Endometrium (tissue), 2 donors: ENCODE measurements around the gene TBCA.
"Not testable (repeated sequence)": the region's sequence is repeated elsewhere in the genome, so short reads cannot be mapped to it uniquely, and the experiment has no call there.

Source experiments
- FAIRE-seq: peaks from 2 replicates; lab custom pipeline; 2012; peaks lifted over from hg19 to GRCh38; lab: Jason Lieb, UNC
- donor health status: control.
- donor health status: control.

Gene TBCA

GRCh38 chr5:77772729-77773128, 3.4 kb downstream of the TBCA start:
- no peak for FAIRE-seq

- FAIRE-seq: no peak
These were observed 4.7 kb downstream of the TBCA start for GRCh38 chr5:77771452-77771851.

- no peak for FAIRE-seq
These were observed 5.7 kb downstream of the TBCA start for GRCh38 chr5:77770293-77771005.

DNA sequence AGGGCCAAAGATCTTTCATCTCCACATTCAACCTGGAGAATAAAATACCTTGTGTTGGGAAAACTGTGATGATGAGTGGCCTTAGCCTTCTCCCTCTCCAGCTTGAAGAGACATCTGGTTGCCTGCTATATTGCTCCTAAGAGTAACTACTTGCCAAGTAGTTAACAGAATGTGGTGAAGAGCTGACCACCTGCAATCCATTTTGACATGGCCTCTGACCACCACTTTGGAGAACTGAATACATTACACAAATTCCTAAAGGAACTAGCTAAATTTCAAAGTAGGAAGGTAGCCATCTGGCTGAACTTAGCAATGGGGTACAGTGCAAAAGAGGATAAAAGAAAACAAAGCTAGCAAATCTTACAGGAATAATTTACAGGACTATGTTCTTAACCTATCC, 7.2 kb downstream of the TBCA start:
- FAIRE-seq: no peak

- no peak for FAIRE-seq
These were observed 8.8 kb downstream of the TBCA start for GRCh38 chr5:77767301-77767700.

GRCh38 chr5:77761606-77762005, 14.5 kb downstream of the TBCA start:
- peak; percentile 89 for FAIRE-seq

DNA sequence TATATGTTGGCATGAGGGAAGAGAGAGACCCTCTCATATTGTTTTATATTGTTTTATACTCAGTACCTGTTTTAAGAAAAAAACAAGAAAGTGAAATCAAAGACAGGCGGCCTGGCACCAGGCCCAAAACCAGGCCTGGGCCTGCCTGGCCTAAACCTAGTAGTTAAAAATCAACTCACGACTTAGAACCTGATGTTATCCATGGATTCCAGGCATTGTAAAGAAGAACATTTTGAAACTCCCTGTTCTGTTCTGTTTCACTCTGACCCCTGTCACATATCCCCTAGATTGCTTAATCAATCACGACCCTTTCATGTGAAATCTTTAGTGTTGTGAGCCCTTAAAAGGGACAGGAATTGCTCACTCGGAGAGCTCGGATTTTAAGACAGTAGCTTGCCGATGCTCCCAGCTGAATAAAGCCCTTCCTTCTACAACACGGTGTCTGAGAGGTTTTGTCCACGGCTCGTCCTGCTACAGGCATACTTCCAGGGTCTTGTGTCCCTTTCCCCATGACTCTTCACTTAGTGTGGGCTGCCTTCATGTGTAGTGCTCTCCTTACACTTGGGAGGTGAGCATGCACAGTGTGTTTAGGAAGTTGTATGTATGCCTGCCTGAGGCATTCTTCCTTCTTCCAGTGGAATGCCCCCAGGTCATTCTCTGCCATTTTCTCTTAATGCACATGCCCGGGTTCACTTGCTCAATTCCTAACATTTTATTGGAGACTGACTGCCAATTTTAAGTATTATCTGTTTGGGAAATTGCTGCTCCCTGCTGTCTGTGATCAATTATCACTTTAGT, 17.8 kb downstream of the TBCA start:
- no peak for FAIRE-seq

DNA sequence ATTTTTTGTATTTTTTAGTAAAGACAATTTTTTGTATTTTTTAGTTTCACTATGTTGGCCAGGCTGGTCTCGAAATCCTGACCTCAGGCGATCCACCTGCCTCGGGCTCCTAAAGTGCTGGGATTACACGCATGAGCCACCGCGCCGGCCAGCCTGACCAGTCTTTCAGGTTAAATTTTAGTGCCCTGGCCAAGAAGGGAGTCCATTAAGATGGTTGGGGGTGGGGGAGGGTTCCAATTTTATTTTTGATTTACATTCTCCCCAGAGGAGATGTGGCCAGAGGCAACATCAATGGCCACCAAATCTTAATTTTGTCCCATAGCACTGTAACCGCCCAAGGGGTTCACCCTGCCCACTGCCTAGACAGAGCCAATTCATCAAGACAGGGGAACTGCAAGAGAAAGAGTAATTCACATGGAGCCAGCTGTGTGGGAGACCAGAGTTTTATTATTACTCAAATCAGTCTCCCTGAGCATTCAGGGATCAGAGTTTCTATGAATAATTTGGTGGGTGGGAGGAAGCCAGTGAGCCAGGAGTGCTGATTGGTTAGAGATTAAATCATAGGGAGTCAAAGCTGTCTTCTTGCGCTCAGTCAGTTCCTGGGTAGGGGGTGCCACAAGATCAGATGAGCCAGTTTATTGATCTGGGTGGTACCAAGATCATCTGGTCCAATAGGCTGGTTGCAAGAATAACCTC, 24.7 kb downstream of the TBCA start:
- no peak for FAIRE-seq

DNA sequence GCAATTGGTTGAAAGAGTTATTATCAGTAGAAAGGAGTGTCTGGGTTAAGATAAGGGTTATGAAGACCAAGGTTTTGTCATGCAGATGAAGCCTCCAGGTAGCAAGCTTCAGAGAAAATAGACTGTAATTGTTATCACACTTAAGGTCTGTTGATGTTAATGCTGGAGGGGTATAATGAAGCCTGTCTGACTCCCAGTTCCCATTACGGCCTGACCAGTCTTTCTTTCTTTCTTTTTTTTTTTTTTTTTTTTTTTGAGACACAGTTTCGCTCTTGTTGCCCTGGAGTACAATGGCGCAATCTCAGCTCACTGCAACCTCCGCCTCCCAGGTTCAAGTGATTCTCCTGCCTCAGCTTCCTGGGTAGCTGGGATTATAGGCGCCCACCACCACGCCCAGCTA, 25.2 kb downstream of the TBCA start:
- not testable (repeated sequence) for FAIRE-seq

DNA sequence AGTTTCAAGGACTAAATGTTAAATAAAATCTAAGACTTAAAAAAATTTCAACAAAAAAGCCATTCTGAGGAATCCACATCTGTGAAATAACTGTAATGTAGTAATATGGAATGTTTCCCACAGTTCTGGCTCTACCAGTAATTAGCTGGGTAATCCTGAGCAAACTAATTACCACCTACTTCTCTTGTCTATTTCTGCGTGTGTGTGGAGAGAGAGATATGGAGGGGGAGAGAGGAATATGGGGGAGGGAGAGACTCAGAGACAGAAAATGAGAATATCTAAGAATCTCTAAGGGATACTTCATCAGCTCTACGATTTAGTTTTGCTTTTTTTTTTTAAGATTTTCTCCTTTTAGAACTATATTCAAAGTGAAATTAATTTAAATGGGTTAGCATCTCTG, 28.0 kb downstream of the TBCA start:
- no peak for FAIRE-seq

DNA sequence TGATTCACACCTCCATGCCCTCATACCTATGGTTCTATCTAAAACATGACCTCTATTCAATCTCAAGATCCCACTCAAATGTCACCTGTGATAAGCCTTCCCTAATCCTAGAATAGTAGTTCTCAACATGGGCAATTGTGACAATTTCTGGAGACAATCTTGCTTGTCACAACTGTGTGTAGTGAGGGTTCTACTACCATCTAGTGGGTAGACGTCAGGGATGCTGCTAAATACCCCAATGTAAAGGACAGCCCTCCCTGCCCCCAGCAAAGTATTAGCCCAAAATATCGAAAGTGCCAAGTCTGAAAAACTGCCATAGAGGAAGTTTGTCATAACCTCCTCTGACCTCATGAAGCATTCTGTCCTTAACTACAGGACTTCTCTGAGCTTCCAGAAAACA, 32.0 kb downstream of the TBCA start:
- no peak for FAIRE-seq

DNA sequence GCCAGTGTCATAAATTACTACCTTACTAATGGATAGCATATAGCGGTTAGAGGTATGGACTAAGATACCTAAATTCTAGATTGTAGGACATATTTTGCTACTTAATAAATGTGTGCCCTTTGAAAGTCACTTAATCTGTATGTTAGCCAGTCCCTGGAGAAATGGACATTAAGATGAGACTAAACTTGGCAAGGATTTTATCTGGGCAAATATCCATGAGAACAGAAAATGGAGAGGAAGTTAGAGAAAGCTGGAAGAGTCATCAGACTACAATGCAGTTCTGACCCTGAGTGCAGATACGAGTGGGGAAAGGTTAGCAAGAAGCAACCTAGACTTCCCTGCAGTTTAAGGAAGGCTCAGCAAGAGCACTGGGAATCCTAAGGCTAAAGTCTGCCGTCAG, 33.0 kb downstream of the TBCA start:
- no peak for FAIRE-seq

GRCh38 chr5:77741608-77742007, 34.5 kb downstream of the TBCA start:
- no peak for FAIRE-seq

DNA sequence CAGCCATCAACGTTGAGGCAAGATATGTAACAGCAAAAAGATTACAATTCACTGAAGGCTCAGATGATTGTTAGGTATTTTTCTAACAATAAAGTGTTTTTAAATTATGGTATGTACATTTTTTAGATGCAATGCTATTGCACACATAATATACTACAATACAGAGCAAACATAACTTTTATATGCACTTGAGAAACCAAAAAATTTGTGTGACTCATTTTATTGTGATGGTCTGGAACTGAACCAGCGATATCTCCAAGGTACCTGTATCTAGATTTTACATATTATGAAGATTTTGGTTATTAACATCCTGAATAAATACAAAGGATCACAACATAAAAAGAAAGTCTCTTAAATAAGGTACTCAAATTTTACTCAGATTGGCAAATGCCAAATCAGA, 41.3 kb downstream of the TBCA start:
- no peak for FAIRE-seq

DNA sequence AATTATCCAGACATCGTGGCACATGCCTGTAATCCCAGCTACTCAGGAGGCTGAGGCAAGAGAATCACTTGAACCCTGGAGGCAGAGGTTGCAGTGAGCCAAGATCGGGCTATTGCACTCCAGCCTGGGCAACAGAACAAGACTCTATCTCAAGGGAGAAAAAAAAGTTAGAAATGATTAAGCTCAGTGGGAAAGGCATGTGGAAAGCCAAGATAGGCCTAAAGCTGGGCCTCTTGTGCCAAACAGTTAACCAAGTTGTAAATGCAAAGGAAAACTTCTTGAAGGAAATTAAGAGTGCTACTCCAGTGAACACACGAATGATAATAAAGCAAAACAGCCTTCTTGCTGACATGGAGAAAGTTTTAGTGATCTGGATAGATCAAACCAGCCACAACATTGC, 43.0 kb downstream of the TBCA start:
- FAIRE-seq: no peak

GRCh38 chr5:77727190-77727589, 48.9 kb downstream of the TBCA start:
- FAIRE-seq: no peak

GRCh38 chr5:77725616-77726015, 50.5 kb downstream of the TBCA start:
- FAIRE-seq: no peak

DNA sequence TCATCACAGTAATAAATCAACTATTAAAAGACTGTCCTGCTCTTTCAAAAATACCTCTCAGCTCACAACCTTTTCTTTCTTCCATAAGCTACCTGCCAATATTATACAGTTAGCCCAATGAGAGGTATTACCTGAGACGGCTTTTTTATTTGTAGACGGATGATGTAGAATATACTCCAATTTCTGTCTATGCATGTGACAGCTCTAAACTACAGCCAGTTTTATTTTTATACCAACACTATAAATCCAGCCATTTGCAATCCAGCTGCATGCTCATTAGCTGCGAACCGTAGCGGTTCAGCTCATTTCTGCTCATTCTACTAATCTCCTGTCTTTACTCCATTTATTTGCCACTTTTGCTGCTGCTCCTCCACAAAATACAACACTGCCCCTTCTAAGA, 51.2 kb downstream of the TBCA start:
- FAIRE-seq: no peak

DNA sequence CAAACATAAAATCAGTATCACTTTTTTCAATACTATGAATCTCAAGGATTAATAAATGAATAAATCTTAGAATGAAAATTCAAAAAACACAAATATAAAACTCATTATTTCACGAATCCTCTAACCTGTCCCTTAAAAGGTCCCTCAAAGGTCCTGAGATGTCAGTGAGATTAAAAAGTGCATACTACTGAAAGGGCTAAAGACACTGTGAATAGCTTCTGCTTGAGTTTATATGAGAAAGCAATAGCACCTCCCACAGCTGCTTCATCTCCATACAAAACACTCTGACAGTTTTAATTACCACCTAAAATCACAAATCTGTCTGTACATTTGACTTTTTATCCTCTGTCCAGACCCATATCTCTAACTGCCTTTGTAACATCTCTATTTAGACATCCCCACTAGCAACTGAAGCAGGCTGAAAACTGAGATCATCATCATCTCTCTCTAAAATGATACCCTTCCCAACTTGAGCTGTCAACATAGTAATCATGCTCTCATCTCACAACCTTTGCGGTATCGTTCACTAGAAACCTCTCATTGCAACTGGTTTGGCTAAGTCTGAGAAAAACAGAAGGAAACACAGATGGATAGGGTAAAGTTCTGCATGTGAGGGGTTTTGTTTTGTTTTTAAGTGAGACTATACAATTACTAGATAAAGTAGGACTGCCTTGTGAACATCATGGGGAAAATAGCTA, 56.3 kb downstream of the TBCA start:
- no peak for FAIRE-seq

GRCh38 chr5:77718934-77719610, 57.1 kb downstream of the TBCA start:
- no peak for FAIRE-seq

DNA sequence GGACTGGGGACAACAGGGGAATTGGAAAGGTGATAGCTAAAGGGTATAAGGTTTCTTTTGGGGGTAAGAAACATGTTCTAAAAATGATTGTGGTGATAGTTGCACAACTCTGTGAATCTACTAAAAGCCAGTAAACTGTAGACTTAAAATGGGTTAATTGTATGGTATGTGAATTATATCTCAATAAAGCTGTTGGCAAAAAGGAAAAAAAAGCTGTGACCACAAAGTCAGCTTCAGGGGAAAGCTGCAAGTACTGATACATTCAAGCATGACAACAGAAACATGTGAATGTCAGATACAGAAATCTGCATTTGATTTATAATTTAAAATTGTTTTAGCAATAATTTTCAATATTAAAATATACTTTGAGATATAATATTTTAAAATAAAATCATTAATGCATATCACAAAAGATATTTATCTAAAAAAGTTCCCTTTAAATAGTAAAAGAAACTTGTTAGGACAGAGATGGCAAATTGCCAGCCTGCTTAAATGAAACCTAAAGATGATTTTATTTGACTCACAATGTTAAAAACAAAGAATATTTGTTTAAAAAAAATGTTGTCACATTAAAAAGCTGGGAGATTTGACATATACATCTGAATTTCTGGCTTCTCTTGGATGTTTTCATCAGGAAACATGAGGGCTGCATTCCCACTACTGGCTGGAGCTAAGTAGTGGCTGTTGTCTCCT, 66.0 kb downstream of the TBCA start:
- peak; percentile 18 for FAIRE-seq
